ENCODE results near the gene UPK3BL2.
"Not testable (repeated sequence)": the region's sequence is repeated elsewhere in the genome, so short reads cannot be mapped to it uniquely, and the experiment has no call there.

- TF ChIP-seq CTCF, POLR2A (IDR thresholded peaks at IDR 0.05): not testable (repeated sequence)
These were observed 40.4 kb downstream of the UPK3BL2 start for GRCh38 chr7:102503141-102503540.

Measured in right lobe of liver (tissue), 4 donors.